ENCODE data around the gene DDX25. TPM values are rescaled to one million over a fixed set of nuclear protein-coding genes. Genes with fewer than 3 reads are reported as not detected.

Gene DDX25
- total RNA-seq, 2 experiments from 2014 or later, result not detected

GRCh38 chr11:125922156-125922555, 17.8 kb downstream of the DDX25 start:
- intact Hi-C loops (cut with DNase I, micrococcal nuclease), result loop anchor here in 1 of 2 experiments (2.0 to 5.0 kb wide), 2 partner anchors 559 to 1070 kb away; no protein-coding TSS in a partner anchor
- no peak overlapping the region for H3K4me3 ChIP-seq (ENCODE audit: low read length)
- H3K36me3 ChIP-seq (ENCODE audit: insufficient read depth, low read length), result no peaks in the 10 kb centered on the region
- Mint-ChIP-seq H3K27me3 (peaks cover 27% of the 10 kb centered on the region), H3K27ac (no peak overlapping the region), H3K36me3 (ENCODE audit: low read depth) (no peaks in the 10 kb centered on the region), H3K4me3 (no peak overlapping the region), H3K4me1 (ENCODE audit: low read depth) (no peaks in the 10 kb centered on the region), H3K9me3 (no peaks in the 10 kb centered on the region)
- H3K9me3 ChIP-seq (ENCODE audit: control insufficient read depth in 1 of 2, insufficient read depth in 1 of 2, low read length in 2 of 2), result no peaks in the 10 kb centered on the region
- no peaks in the 10 kb centered on the region for H3K4me1 ChIP-seq (ENCODE audit: insufficient read depth, low read length)
- CTCF ChIA-PET, result no interaction called here
- peaks cover 2 to 3% of the 10 kb centered on the region in 2 experiments for H3K27me3 ChIP-seq (ENCODE audit: control insufficient read depth in 1 of 2, insufficient read depth in 2 of 2, low read length in 2 of 2)
- TF ChIP-seq, protein P1, sequence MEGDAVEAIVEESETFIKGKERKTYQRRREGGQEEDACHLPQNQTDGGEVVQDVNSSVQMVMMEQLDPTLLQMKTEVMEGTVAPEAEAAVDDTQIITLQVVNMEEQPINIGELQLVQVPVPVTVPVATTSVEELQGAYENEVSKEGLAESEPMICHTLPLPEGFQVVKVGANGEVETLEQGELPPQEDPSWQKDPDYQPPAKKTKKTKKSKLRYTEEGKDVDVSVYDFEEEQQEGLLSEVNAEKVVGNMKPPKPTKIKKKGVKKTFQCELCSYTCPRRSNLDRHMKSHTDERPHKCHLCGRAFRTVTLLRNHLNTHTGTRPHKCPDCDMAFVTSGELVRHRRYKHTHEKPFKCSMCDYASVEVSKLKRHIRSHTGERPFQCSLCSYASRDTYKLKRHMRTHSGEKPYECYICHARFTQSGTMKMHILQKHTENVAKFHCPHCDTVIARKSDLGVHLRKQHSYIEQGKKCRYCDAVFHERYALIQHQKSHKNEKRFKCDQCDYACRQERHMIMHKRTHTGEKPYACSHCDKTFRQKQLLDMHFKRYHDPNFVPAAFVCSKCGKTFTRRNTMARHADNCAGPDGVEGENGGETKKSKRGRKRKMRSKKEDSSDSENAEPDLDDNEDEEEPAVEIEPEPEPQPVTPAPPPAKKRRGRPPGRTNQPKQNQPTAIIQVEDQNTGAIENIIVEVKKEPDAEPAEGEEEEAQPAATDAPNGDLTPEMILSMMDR (IDR thresholded peaks at IDR 0.05), result no peak
- no peak overlapping the region for H3K27ac ChIP-seq (ENCODE audit: low read depth in 1 of 2, low read length in 2 of 2)
- POLR2A ChIA-PET, result no interaction called here
- DNase-seq (no peak), ATAC-seq (ENCODE audit: poor library complexity) (no peak)

DNA sequence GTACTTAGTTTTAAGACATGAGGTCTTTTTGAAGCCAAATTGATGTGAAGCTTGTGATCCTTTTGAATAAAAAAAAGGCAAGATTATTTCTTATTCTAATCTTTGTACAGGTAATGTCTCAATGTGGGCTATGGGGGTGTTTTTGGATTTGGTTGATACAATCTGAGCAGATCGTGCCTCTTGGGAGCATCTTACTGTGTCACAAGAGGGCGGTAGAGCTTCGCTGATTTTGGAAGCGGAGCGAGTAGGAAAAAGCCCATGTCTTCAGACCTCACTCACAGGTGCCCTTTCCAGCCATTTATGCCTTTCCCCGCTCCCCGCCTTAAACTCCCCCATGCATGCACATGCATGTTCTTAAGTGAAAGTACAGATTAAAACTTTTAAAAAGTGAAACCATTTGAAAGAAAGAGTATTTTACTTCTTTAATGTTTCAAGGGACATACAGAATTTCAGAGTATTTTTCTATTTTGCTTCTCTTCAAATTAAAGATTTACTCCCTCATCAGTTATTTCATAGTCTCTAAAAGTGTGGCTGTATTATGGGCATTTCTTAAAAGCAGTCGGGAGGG, 18.8 kb downstream of the DDX25 start:
- Mint-ChIP-seq H3K4me1 (ENCODE audit: low read depth) (no peaks in the 10 kb centered on the region), H3K9me3 (no peaks in the 10 kb centered on the region), H3K27me3 (peaks cover 22% of the 10 kb centered on the region), H3K4me3 (no peak overlapping the region), H3K36me3 (ENCODE audit: low read depth) (no peaks in the 10 kb centered on the region), H3K27ac (no peak overlapping the region)
- H3K4me1 ChIP-seq (ENCODE audit: insufficient read depth, low read length), result no peaks in the 10 kb centered on the region
- intact Hi-C loops (cut with DNase I, micrococcal nuclease), result loop anchor here (1.0 to 5.0 kb wide), 3 partner anchors 271 to 1069 kb away; no protein-coding TSS in a partner anchor
- TF ChIP-seq, protein P1 (IDR thresholded peaks at IDR 0.05), result peak; percentile 79
- ATAC-seq (ENCODE audit: poor library complexity) (peak; percentile 61), DNase-seq (peak; percentile 29 to 78 (median 42))
- H3K36me3 ChIP-seq (ENCODE audit: insufficient read depth, low read length), result no peaks in the 10 kb centered on the region
- H3K4me3 ChIP-seq (ENCODE audit: low read length), result no peak overlapping the region
- peaks cover 2 to 3% of the 10 kb centered on the region in 2 experiments for H3K27me3 ChIP-seq (ENCODE audit: control insufficient read depth in 1 of 2, insufficient read depth in 2 of 2, low read length in 2 of 2)
- no peaks in the 10 kb centered on the region for H3K9me3 ChIP-seq (ENCODE audit: control insufficient read depth in 1 of 2, insufficient read depth in 1 of 2, low read length in 2 of 2)
- POLR2A ChIA-PET, result no interaction called here
- no peak overlapping the region for H3K27ac ChIP-seq (ENCODE audit: low read depth in 1 of 2, low read length in 2 of 2)
- CTCF ChIA-PET, result interaction anchor here (1.2 to 1.4 kb wide), 2 partner anchors 25 to 271 kb away, joined by 3 to 10 read pairs; no protein-coding TSS in a partner anchor

- no peaks in the 10 kb centered on the region for H3K36me3 ChIP-seq (ENCODE audit: insufficient read depth, low read length)
- CTCF ChIA-PET, result interaction anchor here (1.2 to 1.4 kb wide), 2 partner anchors 26 to 270 kb away, joined by 3 to 10 read pairs; no protein-coding TSS in a partner anchor
- DNase-seq (no peak), ATAC-seq (ENCODE audit: poor library complexity) (no peak)
- no peaks in the 10 kb centered on the region for H3K9me3 ChIP-seq (ENCODE audit: control insufficient read depth in 1 of 2, insufficient read depth in 1 of 2, low read length in 2 of 2)
- POLR2A ChIA-PET, result no interaction called here
- no peaks in the 10 kb centered on the region for H3K36me3 Mint-ChIP-seq (ENCODE audit: low read depth)
- peaks cover 18% of the 10 kb centered on the region for H3K27me3 Mint-ChIP-seq
- H3K4me1 Mint-ChIP-seq (ENCODE audit: low read depth), result no peaks in the 10 kb centered on the region
- H3K27ac ChIP-seq (ENCODE audit: low read depth in 1 of 2, low read length in 2 of 2), result no peak overlapping the region
- H3K4me3 ChIP-seq (ENCODE audit: low read length), result no peak overlapping the region
- TF ChIP-seq, protein P1 (IDR thresholded peaks at IDR 0.05), result no peak
- H3K9me3 Mint-ChIP-seq, result no peaks in the 10 kb centered on the region
- no peak overlapping the region for H3K4me3 Mint-ChIP-seq
- H3K27ac Mint-ChIP-seq, result no peak overlapping the region
- peaks cover 2 to 3% of the 10 kb centered on the region in 2 experiments for H3K27me3 ChIP-seq (ENCODE audit: control insufficient read depth in 1 of 2, insufficient read depth in 2 of 2, low read length in 2 of 2)
- H3K4me1 ChIP-seq (ENCODE audit: insufficient read depth, low read length), result no peaks in the 10 kb centered on the region
- intact Hi-C loops (cut with DNase I, micrococcal nuclease), result loop anchor here (1.0 to 5.0 kb wide), 3 partner anchors 271 to 1069 kb away; no protein-coding TSS in a partner anchor
Measured at GRCh38 chr11:125923633-125924032, 19.3 kb downstream of the DDX25 start.

Data from CD4-positive, alpha-beta T cell (primary cell).